Esophagus muscularis mucosa (tissue), 4 donors: ENCODE data around the gene CPA4.

ENCODE experiments used
- EP300 ChIP-seq: sonication (generic); formaldehyde crosslinking; IDR thresholded peaks from one replicate; pipeline ENCODE4 v1.6.1; 2017; ENCODE audit warnings: antibody characterized with exemption
- POLR2A ChIP-seq: fragments of 450-650 bp; IDR thresholded peaks from one replicate; pipeline ENCODE4 v1.6.1; 2017; ENCODE audit warnings: antibody characterized with exemption, moderate library complexity, mild to moderate bottlenecking, low read depth
- POLR2AphosphoS5 ChIP-seq, 2 donors: sonication (generic); formaldehyde crosslinking; IDR thresholded peaks; one replicate each; pipeline ENCODE4 v1.6.1; 2017; ENCODE audit warnings: antibody characterized with exemption in 2 of 2
- TF ChIP-seq, protein P1 (sequence below), 3 experiments: fragments of 200-600 bp in 2 of 3; fragments of 450-650 bp in 1 of 3; sonication (generic) in 2 of 3; IDR thresholded peaks; one replicate each; pipeline ENCODE4 v1.5.1; 2017 to 2019; ENCODE audit warnings: antibody characterized with exemption in 3 of 3, mild to moderate bottlenecking in 2 of 3, moderate library complexity in 1 of 3

DNA sequence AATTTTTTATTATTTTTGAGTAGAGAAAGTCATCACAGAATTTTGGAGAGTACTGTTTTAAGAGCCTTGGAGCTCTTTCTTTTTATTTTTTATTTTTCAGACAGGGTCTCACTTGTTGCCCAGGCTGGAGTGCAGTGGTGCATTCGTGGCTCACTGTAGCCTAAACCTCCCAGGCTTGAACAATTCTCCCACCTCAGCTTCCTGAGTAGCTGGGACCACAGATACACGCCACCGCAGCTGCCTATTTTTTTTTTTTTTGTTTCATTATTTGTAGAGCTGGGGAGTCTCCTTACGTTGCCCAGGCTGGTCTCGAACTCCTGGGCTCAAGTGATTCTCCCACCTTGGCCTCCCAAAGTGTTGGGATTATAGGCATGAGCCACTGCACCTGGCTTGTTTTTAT is 10.6 kb downstream of the CPA4 start:
- TF ChIP-seq POLR2A (no peak), POLR2AphosphoS5 (IDR thresholded peaks at IDR 0.05) (no peak), EP300 (no peak)
- TF ChIP-seq, protein P1, sequence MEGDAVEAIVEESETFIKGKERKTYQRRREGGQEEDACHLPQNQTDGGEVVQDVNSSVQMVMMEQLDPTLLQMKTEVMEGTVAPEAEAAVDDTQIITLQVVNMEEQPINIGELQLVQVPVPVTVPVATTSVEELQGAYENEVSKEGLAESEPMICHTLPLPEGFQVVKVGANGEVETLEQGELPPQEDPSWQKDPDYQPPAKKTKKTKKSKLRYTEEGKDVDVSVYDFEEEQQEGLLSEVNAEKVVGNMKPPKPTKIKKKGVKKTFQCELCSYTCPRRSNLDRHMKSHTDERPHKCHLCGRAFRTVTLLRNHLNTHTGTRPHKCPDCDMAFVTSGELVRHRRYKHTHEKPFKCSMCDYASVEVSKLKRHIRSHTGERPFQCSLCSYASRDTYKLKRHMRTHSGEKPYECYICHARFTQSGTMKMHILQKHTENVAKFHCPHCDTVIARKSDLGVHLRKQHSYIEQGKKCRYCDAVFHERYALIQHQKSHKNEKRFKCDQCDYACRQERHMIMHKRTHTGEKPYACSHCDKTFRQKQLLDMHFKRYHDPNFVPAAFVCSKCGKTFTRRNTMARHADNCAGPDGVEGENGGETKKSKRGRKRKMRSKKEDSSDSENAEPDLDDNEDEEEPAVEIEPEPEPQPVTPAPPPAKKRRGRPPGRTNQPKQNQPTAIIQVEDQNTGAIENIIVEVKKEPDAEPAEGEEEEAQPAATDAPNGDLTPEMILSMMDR (IDR thresholded peaks at IDR 0.05): no peak
